Right lobe of liver (tissue), 4 donors: ENCODE measurements around the gene TIMMDC1.

Experiments
- CTCF ChIP-seq, 4 donors: fragments of 200-600 bp in 3 of 4; fragments of 450-650 bp in 1 of 4; IDR thresholded peaks; one replicate each; pipeline versions ENCODE4 v1.5.1 to v1.8.0; 2016 to 2022; ENCODE audit warnings: antibody characterized with exemption in 4 of 4, mild to moderate bottlenecking in 2 of 4
- POLR2A ChIP-seq: fragments of 450-650 bp; IDR thresholded peaks from one replicate; pipeline ENCODE4 v1.6.1; 2017; ENCODE audit warnings: antibody characterized with exemption, mild to moderate bottlenecking
- donor health status: DM: no; HTN: no; CAD: no.
- donor health status: DM: no; HTN: no; CAD: no.
- donor health status: DM: no; HTN: yes; CAD: no.

- TF ChIP-seq POLR2A (no peak), CTCF (IDR thresholded peaks at IDR 0.05) (no peak)
Observed at GRCh38 chr3:119457246-119457645, 41.1 kb upstream of the TIMMDC1 start.
